H1 (cell line): Measurements from ENCODE around the gene EHD2. TPM values are rescaled to one million over a fixed set of nuclear protein-coding genes. Genes with fewer than 3 reads are reported as not detected.

Source experiments
- CTCF ChIA-PET: fragments of 300-600 bp; sonication (Branson Sonifier 250); formaldehyde crosslinking; loops from one replicate; lab custom pipeline; 2021; ENCODE audit not compliant: partially characterized antibody; lab: Charles Lee
- POLR2A ChIA-PET: fragments of 300-600 bp; sonication (Branson Sonifier 250); formaldehyde crosslinking; loops from one replicate; lab custom pipeline; 2021; ENCODE audit warnings: inconsistent platforms; ENCODE audit not compliant: partially characterized antibody; lab: Charles Lee
- DNase-seq, 2 experiments: peaks; one replicate each; pipeline versions ENCODE4 v3.0.0 to v3.0.0-alpha.2; 2010 to 2022; ENCODE audit warnings: low spot score in 2 of 2, low read depth in 1 of 2, mixed read lengths in 1 of 2
- FAIRE-seq: peaks from 2 replicates; lab custom pipeline; 2011; peaks lifted over from hg19 to GRCh38; lab: Jason Lieb, UNC
- H2AFZ ChIP-seq: 2 replicates; pipeline ENCODE4 v1.8.1; 2012; ENCODE audit warnings: low read length, inconsistent platforms
- H2AK5ac ChIP-seq: 2 replicates; pipeline ENCODE4 v1.6.1; 2013; ENCODE audit warnings: low read depth, low read length
- H2BK120ac ChIP-seq: replicated peaks from 2 replicates; pipeline ENCODE3; 2013; ENCODE audit warnings: low read depth, low read length, inconsistent platforms
- H2BK12ac ChIP-seq: 2 replicates; pipeline ENCODE4 v1.6.1; 2013; ENCODE audit warnings: low read depth, low read length
- H2BK15ac ChIP-seq: 2 replicates; pipeline ENCODE4 v1.6.1; 2013; ENCODE audit warnings: low read length
- H2BK20ac ChIP-seq: 2 replicates; pipeline ENCODE4 v1.6.1; 2013; ENCODE audit warnings: low read length
- H2BK5ac ChIP-seq: 2 replicates; pipeline ENCODE4 v1.6.1; 2013; ENCODE audit warnings: low read depth, low read length
- H3K14ac ChIP-seq: 2 replicates; pipeline ENCODE4 v1.6.1; 2013; ENCODE audit warnings: inconsistent platforms; ENCODE audit not compliant: insufficient read length
- H3K18ac ChIP-seq: 2 replicates; pipeline ENCODE4 v1.6.1; 2013; ENCODE audit warnings: low read length; ENCODE audit errors: extremely low read depth
- H3K23ac ChIP-seq: 2 replicates; pipeline ENCODE4 v1.6.1; 2013; ENCODE audit warnings: inconsistent platforms; ENCODE audit not compliant: insufficient read length
- H3K23me2 ChIP-seq: 2 replicates; pipeline ENCODE4 v1.6.1; 2013; ENCODE audit warnings: low read depth, low read length
- H3K27ac ChIP-seq: 2 replicates; pipeline ENCODE4 v1.6.1; 2011; ENCODE audit warnings: low read depth, low read length, inconsistent platforms
- H3K27me3 ChIP-seq, 4 experiments: replicated peaks in 1 of 4; 1 replicate in 1 of 4; 2 replicates in 3 of 4; pipeline versions ENCODE4 v1.6.1 to v1.8.1; 2011 to 2013; ENCODE audit warnings: low read length in 3 of 4, mild to moderate bottlenecking in 3 of 4, inconsistent platforms in 2 of 4, mixed read lengths in 2 of 4, moderate library complexity in 1 of 4; ENCODE audit not compliant: control insufficient read depth in 3 of 4, insufficient read depth in 3 of 4; ENCODE audit errors: extremely low read depth in 1 of 4
- H3K36me3 ChIP-seq, 4 experiments: 2 replicates each; pipeline versions ENCODE4 v1.6.1 to v1.8.1; 2011 to 2013; ENCODE audit warnings: mild to moderate bottlenecking in 4 of 4, low read length in 3 of 4, moderate library complexity in 2 of 4, control low read depth in 1 of 4, inconsistent platforms in 1 of 4; ENCODE audit not compliant: insufficient read depth in 4 of 4, control insufficient read depth in 2 of 4
- H3K4ac ChIP-seq: replicated peaks from 2 replicates; pipeline ENCODE3; 2013; ENCODE audit warnings: low read length, low read depth, mixed read lengths, inconsistent platforms; ENCODE audit not compliant: insufficient read length
- H3K4me1 ChIP-seq, 4 experiments: replicated peaks in 1 of 4; 1 replicate in 1 of 4; 2 replicates in 3 of 4; pipeline versions ENCODE4 v1.6.1 to v1.8.1; 2011 to 2013; ENCODE audit warnings: low read length in 3 of 4, inconsistent platforms in 2 of 4, mixed read lengths in 1 of 4; ENCODE audit not compliant: insufficient read depth in 4 of 4, control insufficient read depth in 3 of 4
- H3K4me2 ChIP-seq, 2 experiments: 2 replicates each; pipeline versions ENCODE4 v1.6.1 to v1.8.1; 2011 to 2013; ENCODE audit warnings: low read depth in 2 of 2, low read length in 2 of 2, control low read depth in 1 of 2, inconsistent platforms in 1 of 2, mild to moderate bottlenecking in 1 of 2; ENCODE audit not compliant: insufficient read depth in 1 of 2
- H3K4me3 ChIP-seq, 4 experiments: fragments of 200-600, 300-600 bp in 1 of 4; sonication (generic), shearing (Covaris generic), sonication (Bioruptor Twin) in 1 of 4; 2 replicates each; pipeline versions ENCODE4 v1.5.1 to v1.8.1; 2011 to 2016; ENCODE audit warnings: low read length in 4 of 4, low read depth in 3 of 4, control low read depth in 2 of 4, inconsistent platforms in 2 of 4, mild to moderate bottlenecking in 2 of 4, mixed read lengths in 1 of 4, moderate library complexity in 1 of 4; ENCODE audit not compliant: insufficient read depth in 2 of 4; ENCODE audit errors: extremely low read depth in 1 of 4
- H3K56ac ChIP-seq: replicated peaks from 2 replicates; pipeline ENCODE3; 2013; ENCODE audit warnings: low read depth, mild to moderate bottlenecking, mixed read lengths, low read length, inconsistent platforms; ENCODE audit not compliant: insufficient read length
- H3K79me1 ChIP-seq: 2 replicates; pipeline ENCODE4 v1.6.1; 2013; ENCODE audit warnings: low read depth, low read length, control low read depth
- H3K79me2 ChIP-seq, 2 experiments: 2 replicates each; pipeline versions ENCODE4 v1.6.1 to v1.8.1; 2012 to 2013; ENCODE audit warnings: low read length in 2 of 2, mild to moderate bottlenecking in 2 of 2, inconsistent platforms in 1 of 2; ENCODE audit not compliant: insufficient read depth in 2 of 2, control insufficient read depth in 1 of 2
- H3K9ac ChIP-seq, 4 experiments: replicated peaks in 1 of 4; 1 replicate in 1 of 4; 2 replicates in 3 of 4; pipeline versions ENCODE4 v1.6.1 to v1.8.1; 2011 to 2013; ENCODE audit warnings: low read depth in 3 of 4, low read length in 3 of 4, control low read depth in 2 of 4, mild to moderate bottlenecking in 2 of 4, moderate library complexity in 2 of 4, inconsistent platforms in 1 of 4; ENCODE audit errors: extremely low read depth in 1 of 4
- H3K9me3 ChIP-seq, 2 experiments: 2 replicates each; pipeline versions ENCODE4 v1.6.1 to v1.8.1; 2012 to 2013; ENCODE audit warnings: mild to moderate bottlenecking in 2 of 2, moderate library complexity in 2 of 2, control low read depth in 1 of 2, inconsistent platforms in 1 of 2, low read depth in 1 of 2, low read length in 1 of 2, mixed read lengths in 1 of 2; ENCODE audit not compliant: insufficient read depth in 2 of 2
- H4K20me1 ChIP-seq, 2 experiments: replicated peaks in 1 of 2; 2 replicates each; pipeline versions ENCODE3 to v1.8.1; 2011 to 2013; ENCODE audit warnings: inconsistent platforms in 2 of 2, low read length in 2 of 2, mild to moderate bottlenecking in 1 of 2; ENCODE audit not compliant: insufficient read depth in 2 of 2, control insufficient read depth in 1 of 2
- H4K5ac ChIP-seq: 2 replicates; pipeline ENCODE4 v1.6.1; 2013; ENCODE audit warnings: low read length, low read depth, mixed read lengths, inconsistent platforms; ENCODE audit not compliant: insufficient read length
- H4K8ac ChIP-seq: 2 replicates; pipeline ENCODE4 v1.8.0; 2013; ENCODE audit warnings: mild to moderate bottlenecking, moderate library complexity, low read length, inconsistent platforms; ENCODE audit not compliant: insufficient read depth; ENCODE audit errors: extremely low read depth
- H4K91ac ChIP-seq: replicated peaks from 2 replicates; pipeline ENCODE3; 2013; ENCODE audit warnings: low read length, mixed read lengths, inconsistent platforms; ENCODE audit not compliant: insufficient read length
- EP300 ChIP-seq, 2 experiments: IDR thresholded peaks; 1 replicate in 1 of 2; 2 replicates in 1 of 2; pipeline ENCODE4 v1.6.1; 2011 to 2012; ENCODE audit warnings: low read depth in 2 of 2, low read length in 2 of 2, mild to moderate bottlenecking in 2 of 2, borderline replicate concordance in 1 of 2, inconsistent platforms in 1 of 2, moderate library complexity in 1 of 2
- GTF2F1 ChIP-seq: IDR thresholded peaks from 2 replicates; pipeline ENCODE4 v1.6.1; 2012; ENCODE audit warnings: low read depth, low read length, improper control_type of control experiment, borderline replicate concordance
- HDAC6 ChIP-seq: IDR thresholded peaks from one replicate; pipeline ENCODE4 v1.7.1; 2012; ENCODE audit warnings: low read depth, mild to moderate bottlenecking, inconsistent platforms, low read length, moderate library complexity
- JUN ChIP-seq: IDR thresholded peaks from 2 replicates; pipeline ENCODE4 v1.6.1; 2011; ENCODE audit warnings: low read depth, mild to moderate bottlenecking, improper control_type of control experiment, low read length
- NANOG ChIP-seq: IDR thresholded peaks from 2 replicates; pipeline ENCODE4 v1.6.1; 2011; ENCODE audit warnings: low read length, low read depth, mild to moderate bottlenecking, inconsistent platforms; ENCODE audit not compliant: insufficient read depth, poor library complexity, severe bottlenecking
- POLR2A ChIP-seq, 2 experiments: IDR thresholded peaks; 1 replicate in 1 of 2; 2 replicates in 1 of 2; pipeline ENCODE4 v1.6.1; 2011; ENCODE audit warnings: low read depth in 2 of 2, low read length in 2 of 2, mild to moderate bottlenecking in 2 of 2; ENCODE audit errors: control extremely low read depth in 1 of 2
- RNF2 ChIP-seq: fragments of 200-900, 300-1000 bp; sonication (generic); IDR thresholded peaks from 2 replicates; pipeline ENCODE4 v1.7.1; 2016; ENCODE audit warnings: borderline replicate concordance, low read depth, mild to moderate bottlenecking, antibody characterized with exemption, low read length; ENCODE audit not compliant: poor library complexity, severe bottlenecking; ENCODE audit errors: missing control alignments
- RXRA ChIP-seq: IDR thresholded peaks from 2 replicates; pipeline ENCODE4 v1.6.1; 2011; ENCODE audit warnings: low read depth, mild to moderate bottlenecking, low read length, moderate library complexity; ENCODE audit not compliant: insufficient read depth
- WGBS, 2 experiments: shearing (Covaris generic) in 1 of 2; methylation state at CpG; one replicate each; pipeline versions ENCODE4 v1.1.6 to v1.1.7; 2013 to 2015; ENCODE audit warnings: low lambda C conversion rate in 2 of 2, mixed read lengths in 2 of 2, inconsistent platforms in 1 of 2, low coverage in 1 of 2, missing lambda C conversion rate in 1 of 2; ENCODE audit not compliant: insufficient replicate concordance in 2 of 2, insufficient coverage in 1 of 2, insufficient read length in 1 of 2; ENCODE audit errors: extremely low coverage in 1 of 2, missing lambda C conversion rate in 1 of 2; 5-methylcytosine and 5-hydroxymethylcytosine counted together
- polyA plus RNA-seq, 7 experiments: library from polyadenylated mRNA; depleted of rRNA in 3 of 7; stranded (reverse) in 5 of 7; unstranded in 2 of 7; fragments of >200 nt in 5 of 7; fragments of 200-250 nt in 2 of 7; gene quantifications; 1 replicate in 5 of 7; 2 replicates in 1 of 7; 4 replicates in 1 of 7; pipeline versions ENCODE4 v1.2.1 to v1.2.3, GENCODE V29; 2011 to 2013; ENCODE audit warnings: missing spikeins in 2 of 7, mixed read lengths in 2 of 7
- total RNA-seq: library from RNA; stranded (reverse); fragmentation: NEBNext Ultra II Directional; extraction: Animal tissue kit (Norgen Biotek cat#: 25700); gene quantifications from 2 replicates; pipeline ENCODE4 v1.2.1, GENCODE V29; 2021

EHD2 gene
- total and polyA plus RNA-seq, 2 of the 8 experiments (the other 6 are each of a cell fraction or from before 2014, with no cell fraction given), result 4.5 to 14.3 TPM

DNA sequence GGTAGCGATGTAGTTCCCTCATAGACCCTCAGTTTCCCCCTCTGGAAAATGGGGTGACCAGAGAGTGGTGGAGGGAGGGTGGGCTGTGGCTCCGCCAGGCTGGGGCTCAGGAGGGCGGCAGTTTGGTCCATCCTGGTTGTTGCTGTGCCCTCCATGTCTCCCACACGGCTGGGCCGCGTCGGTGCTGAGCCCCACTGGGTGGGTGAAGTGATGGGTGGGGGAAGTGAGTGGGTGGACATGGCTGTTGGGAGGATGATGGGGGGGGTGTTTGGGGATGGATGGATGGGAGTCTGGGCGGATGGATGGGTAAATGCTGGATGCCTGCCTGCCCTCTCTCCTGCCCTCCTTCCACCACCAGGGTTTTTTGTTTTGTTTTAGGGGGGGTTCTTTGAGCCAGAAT, 16.6 kb upstream of the EHD2 start:
- 84% methylated on average over 3 of the region's 8 CpGs; no CpG with 5 or more reads in 1 of the 2 experiments for WGBS, 2 experiments
- no peak overlapping the region for H3K4me2 ChIP-seq
- no peaks in the 10 kb centered on the region for H3K27me3 ChIP-seq
- no peak overlapping the region for H3K4me3 ChIP-seq
- no peak overlapping the region for H4K5ac ChIP-seq
- H3K14ac ChIP-seq, result no peak overlapping the region
- ChIA-PET CTCF (interaction anchor here (0.7 to 24.9 kb wide), 6 partner anchors 11 to 305 kb away, joined by 3 to 436 read pairs (median 4); no protein-coding TSS in a partner anchor), POLR2A (interaction anchor here (1.3 kb wide), 1 partner anchor 213 kb away, joined by 3 read pairs; the partner anchor contains the start of gene KPTN)
- H2BK5ac ChIP-seq, result no peak overlapping the region
- no peaks in the 10 kb centered on the region; a peak in 1 of 4 replicates for H3K79me2 ChIP-seq
- H2BK120ac ChIP-seq, result no peak overlapping the region
- H3K36me3 ChIP-seq, result peaks cover 4 to 12% (median 10%) of the 10 kb centered on the region in 4 experiments; a peak in 7 of 8 replicates
- peaks cover 3 to 8% of the 10 kb centered on the region in 2 experiments for H4K20me1 ChIP-seq
- no peak overlapping the region for H3K27ac ChIP-seq
- H4K8ac ChIP-seq, result no peak overlapping the region
- H2AFZ ChIP-seq, result no peak overlapping the region
- no peak overlapping the region for H3K56ac ChIP-seq
- no peaks in the 10 kb centered on the region for H3K9me3 ChIP-seq
- H2BK12ac ChIP-seq, result no peak overlapping the region
- H2BK15ac ChIP-seq, result no peak overlapping the region
- no peak overlapping the region for H3K23ac ChIP-seq
- no peak for FAIRE-seq
- H3K4me1 ChIP-seq, result peaks cover 0 to 6% (median 0%) of the 10 kb centered on the region in 4 experiments; a peak in 2 of 7 replicates
- H3K79me1 ChIP-seq, result peaks cover 5% of the 10 kb centered on the region
- H2AK5ac ChIP-seq, result no peak overlapping the region
- no peaks in the 10 kb centered on the region for H3K23me2 ChIP-seq
- H3K4ac ChIP-seq, result no peak overlapping the region
- H3K9ac ChIP-seq, result no peak overlapping the region
- no peak overlapping the region for H4K91ac ChIP-seq
- DNase-seq, result no peak
- no peak overlapping the region for H2BK20ac ChIP-seq
- no peak overlapping the region for H3K18ac ChIP-seq
- TF ChIP-seq JUN (no peak), EP300 (IDR thresholded peaks at IDR 0.05; ENCODE audit: borderline replicate concordance in 1 of 2, low read depth in 2 of 2, low read length in 2 of 2) (no peak), RXRA (no peak), POLR2A (IDR thresholded peaks at IDR 0.05; ENCODE audit: control extremely low read depth in 1 of 2, low read depth in 2 of 2, low read length in 2 of 2) (no peak), RNF2 (no peak), NANOG (no peak), HDAC6 (no peak), GTF2F1 (no peak)
